ENCODE results near the gene PACRG.
A peak's percentile ranks its signal among the peaks of the same experiment; 100 is the strongest.

PACRG gene

GRCh38 chr6:163083141-163083540, 355.4 kb downstream of the PACRG start:
- no peaks in the 10 kb centered on the region for H3K36me3 ChIP-seq (ENCODE audit: control insufficient read depth, insufficient read depth, low read length)
- H3K27ac ChIP-seq (ENCODE audit: insufficient read depth, low read depth, low read length, poor library complexity, severe bottlenecking), result peak overlapping the region; percentile 26
- no peaks in the 10 kb centered on the region for H3K9me3 ChIP-seq (ENCODE audit: control insufficient read depth, low read length)
- peaks cover 5% of the 10 kb centered on the region for H3K4me1 ChIP-seq (ENCODE audit: control insufficient read depth, insufficient read depth, low read length)
- H3K27me3 ChIP-seq (ENCODE audit: control insufficient read depth, insufficient read depth, low read length, poor library complexity, severe bottlenecking), result no peaks in the 10 kb centered on the region
- H3K4me3 ChIP-seq (ENCODE audit: insufficient read depth, low read depth, low read length), result no peak overlapping the region
- WGBS, 2 experiments, result 35 to 42% methylated on average over 3 of the region's 3 CpGs

- no peak overlapping the region for H3K4me3 ChIP-seq (ENCODE audit: insufficient read depth, low read depth, low read length)
- H3K9me3 ChIP-seq (ENCODE audit: control insufficient read depth, low read length), result no peaks in the 10 kb centered on the region
- H3K27me3 ChIP-seq (ENCODE audit: control insufficient read depth, insufficient read depth, low read length, poor library complexity, severe bottlenecking), result no peaks in the 10 kb centered on the region
- H3K27ac ChIP-seq (ENCODE audit: insufficient read depth, low read depth, low read length, poor library complexity, severe bottlenecking), result no peak overlapping the region
- 53 to 61% methylated on average over 5 of the region's 5 CpGs for WGBS, 2 experiments
- no peaks in the 10 kb centered on the region for H3K36me3 ChIP-seq (ENCODE audit: control insufficient read depth, insufficient read depth, low read length)
- H3K4me1 ChIP-seq (ENCODE audit: control insufficient read depth, insufficient read depth, low read length), result peaks cover 5% of the 10 kb centered on the region
These were observed 357.7 kb downstream of the PACRG start for GRCh38 chr6:163085426-163085825.

GRCh38 chr6:163085861-163086623, 358.3 kb downstream of the PACRG start:
- Histone ChIP-seq H3K4me1 (ENCODE audit: control insufficient read depth, insufficient read depth, low read length) (peaks cover 5% of the 10 kb centered on the region), H3K27ac (ENCODE audit: insufficient read depth, low read depth, low read length, poor library complexity, severe bottlenecking) (no peak overlapping the region), H3K27me3 (ENCODE audit: control insufficient read depth, insufficient read depth, low read length, poor library complexity, severe bottlenecking) (no peaks in the 10 kb centered on the region), H3K9me3 (ENCODE audit: control insufficient read depth, low read length) (no peaks in the 10 kb centered on the region), H3K36me3 (ENCODE audit: control insufficient read depth, insufficient read depth, low read length) (no peaks in the 10 kb centered on the region), H3K4me3 (ENCODE audit: insufficient read depth, low read depth, low read length) (no peak overlapping the region)
- WGBS, 2 experiments, result 94 to 98% methylated on average over 6 to 8 of the region's 8 CpGs

- H3K9me3 ChIP-seq (ENCODE audit: control insufficient read depth, low read length), result no peaks in the 10 kb centered on the region
- no peaks in the 10 kb centered on the region for H3K27me3 ChIP-seq (ENCODE audit: control insufficient read depth, insufficient read depth, low read length, poor library complexity, severe bottlenecking)
- H3K4me1 ChIP-seq (ENCODE audit: control insufficient read depth, insufficient read depth, low read length), result peaks cover 5% of the 10 kb centered on the region
- H3K27ac ChIP-seq (ENCODE audit: insufficient read depth, low read depth, low read length, poor library complexity, severe bottlenecking), result no peak overlapping the region
- H3K36me3 ChIP-seq (ENCODE audit: control insufficient read depth, insufficient read depth, low read length), result no peaks in the 10 kb centered on the region
- WGBS, 2 experiments, result 89 to 100% methylated on average over 1 of the region's 1 CpG
- no peak overlapping the region for H3K4me3 ChIP-seq (ENCODE audit: insufficient read depth, low read depth, low read length)
These were observed 358.8 kb downstream of the PACRG start for GRCh38 chr6:163086624-163086920.

- Histone ChIP-seq H3K4me1 (ENCODE audit: control insufficient read depth, insufficient read depth, low read length) (peaks cover under 1% of the 10 kb centered on the region), H3K36me3 (ENCODE audit: control insufficient read depth, insufficient read depth, low read length) (no peaks in the 10 kb centered on the region), H3K27me3 (ENCODE audit: control insufficient read depth, insufficient read depth, low read length, poor library complexity, severe bottlenecking) (no peaks in the 10 kb centered on the region), H3K9me3 (ENCODE audit: control insufficient read depth, low read length) (no peaks in the 10 kb centered on the region), H3K27ac (ENCODE audit: insufficient read depth, low read depth, low read length, poor library complexity, severe bottlenecking) (no peak overlapping the region), H3K4me3 (ENCODE audit: insufficient read depth, low read depth, low read length) (no peak overlapping the region)
These were observed 360.2 kb downstream of the PACRG start for GRCh38 chr6:163087981-163088380.

GRCh38 chr6:163092876-163093275, 365.1 kb downstream of the PACRG start:
- no peaks in the 10 kb centered on the region for H3K9me3 ChIP-seq (ENCODE audit: control insufficient read depth, low read length)
- no peak overlapping the region for H3K4me3 ChIP-seq (ENCODE audit: insufficient read depth, low read depth, low read length)
- H3K4me1 ChIP-seq (ENCODE audit: control insufficient read depth, insufficient read depth, low read length), result no peaks in the 10 kb centered on the region
- H3K27ac ChIP-seq (ENCODE audit: insufficient read depth, low read depth, low read length, poor library complexity, severe bottlenecking), result no peak overlapping the region
- no peaks in the 10 kb centered on the region for H3K27me3 ChIP-seq (ENCODE audit: control insufficient read depth, insufficient read depth, low read length, poor library complexity, severe bottlenecking)
- 92 to 94% methylated on average over 7 of the region's 7 CpGs for WGBS, 2 experiments
- no peaks in the 10 kb centered on the region for H3K36me3 ChIP-seq (ENCODE audit: control insufficient read depth, insufficient read depth, low read length)

GRCh38 chr6:163094881-163095280, 367.1 kb downstream of the PACRG start:
- 91 to 95% methylated on average over 5 of the region's 5 CpGs for WGBS, 2 experiments
- H3K36me3 ChIP-seq (ENCODE audit: control insufficient read depth, insufficient read depth, low read length), result no peaks in the 10 kb centered on the region
- no peak overlapping the region for H3K27ac ChIP-seq (ENCODE audit: insufficient read depth, low read depth, low read length, poor library complexity, severe bottlenecking)
- no peaks in the 10 kb centered on the region for H3K4me1 ChIP-seq (ENCODE audit: control insufficient read depth, insufficient read depth, low read length)
- no peaks in the 10 kb centered on the region for H3K9me3 ChIP-seq (ENCODE audit: control insufficient read depth, low read length)
- H3K27me3 ChIP-seq (ENCODE audit: control insufficient read depth, insufficient read depth, low read length, poor library complexity, severe bottlenecking), result no peaks in the 10 kb centered on the region
- H3K4me3 ChIP-seq (ENCODE audit: insufficient read depth, low read depth, low read length), result no peak overlapping the region

- WGBS, 2 experiments, result 91 to 94% methylated on average over 9 of the region's 9 CpGs
- no peaks in the 10 kb centered on the region for H3K9me3 ChIP-seq (ENCODE audit: control insufficient read depth, low read length)
- no peak overlapping the region for H3K4me3 ChIP-seq (ENCODE audit: insufficient read depth, low read depth, low read length)
These were observed 367.6 kb downstream of the PACRG start for GRCh38 chr6:163095401-163095800.

GRCh38 chr6:163098827-163099479, 371.2 kb downstream of the PACRG start:
- no peaks in the 10 kb centered on the region for H3K9me3 ChIP-seq (ENCODE audit: control insufficient read depth, low read length)
- H3K27me3 ChIP-seq (ENCODE audit: control insufficient read depth, insufficient read depth, low read length, poor library complexity, severe bottlenecking), result no peaks in the 10 kb centered on the region
- no peak overlapping the region for H3K27ac ChIP-seq (ENCODE audit: insufficient read depth, low read depth, low read length, poor library complexity, severe bottlenecking)
- H3K4me1 ChIP-seq (ENCODE audit: control insufficient read depth, insufficient read depth, low read length), result no peaks in the 10 kb centered on the region
- no peaks in the 10 kb centered on the region for H3K36me3 ChIP-seq (ENCODE audit: control insufficient read depth, insufficient read depth, low read length)
- H3K4me3 ChIP-seq (ENCODE audit: insufficient read depth, low read depth, low read length), result no peak overlapping the region
- WGBS, 2 experiments, result 88 to 89% methylated on average over 8 of the region's 8 CpGs

More at GRCh38 chr6:163095401-163095800, 367.6 kb downstream of the PACRG start:
- H3K36me3 ChIP-seq (ENCODE audit: control insufficient read depth, insufficient read depth, low read length), result no peaks in the 10 kb centered on the region
- H3K27me3 ChIP-seq (ENCODE audit: control insufficient read depth, insufficient read depth, low read length, poor library complexity, severe bottlenecking), result no peaks in the 10 kb centered on the region
- no peaks in the 10 kb centered on the region for H3K4me1 ChIP-seq (ENCODE audit: control insufficient read depth, insufficient read depth, low read length)
- H3K27ac ChIP-seq (ENCODE audit: insufficient read depth, low read depth, low read length, poor library complexity, severe bottlenecking), result no peak overlapping the region

GRCh38 chr6:163099621-163100171, 371.9 kb downstream of the PACRG start:
- no peak overlapping the region for H3K27ac ChIP-seq (ENCODE audit: insufficient read depth, low read depth, low read length, poor library complexity, severe bottlenecking)
- H3K36me3 ChIP-seq (ENCODE audit: control insufficient read depth, insufficient read depth, low read length), result no peaks in the 10 kb centered on the region
- H3K9me3 ChIP-seq (ENCODE audit: control insufficient read depth, low read length), result no peaks in the 10 kb centered on the region
- H3K4me1 ChIP-seq (ENCODE audit: control insufficient read depth, insufficient read depth, low read length), result no peaks in the 10 kb centered on the region
- H3K27me3 ChIP-seq (ENCODE audit: control insufficient read depth, insufficient read depth, low read length, poor library complexity, severe bottlenecking), result no peaks in the 10 kb centered on the region
- H3K4me3 ChIP-seq (ENCODE audit: insufficient read depth, low read depth, low read length), result no peak overlapping the region
- 78 to 81% methylated on average over 27 of the region's 27 CpGs for WGBS, 2 experiments
